Measurements from ENCODE around the gene TRAK1. TPM values are rescaled to one million over a fixed set of nuclear protein-coding genes. Genes with fewer than 3 reads are reported as not detected.

Gene TRAK1
- polyA plus RNA-seq, 1 donor (not counting 4 experiments of a cell fraction or from before 2014, with no cell fraction given) = 58.2 TPM

GRCh38 chr3:42084586-42084985, 6.6 kb upstream of the TRAK1 start:
- Histone ChIP-seq H3K9ac (ENCODE audit: control insufficient read depth, extremely low read depth, insufficient read depth, low read length) (no peak overlapping the region), H4K20me1 (ENCODE audit: control insufficient read depth, extremely low read depth, insufficient read depth, low read length) (no peaks in the 10 kb centered on the region), H3K36me3 (ENCODE audit: control insufficient read depth in 2 of 2, extremely low read depth in 1 of 2, insufficient read depth in 2 of 2, low read length in 2 of 2) (peaks cover 11 to 14% of the 10 kb centered on the region in 2 experiments), H3K79me2 (ENCODE audit: control insufficient read depth, insufficient read depth, low read length) (peaks cover 49% of the 10 kb centered on the region), H3K4me1 (ENCODE audit: control insufficient read depth, extremely low read depth, insufficient read depth, low read length) (peaks cover 26% of the 10 kb centered on the region), H3K4me3 (ENCODE audit: control insufficient read depth in 2 of 3, extremely low read depth in 1 of 3, insufficient read depth in 2 of 3, low read depth in 1 of 3, low read length in 3 of 3) (no peak overlapping the region), H3K4me2 (ENCODE audit: control insufficient read depth, extremely low read depth, insufficient read depth, low read depth, low read length) (no peak overlapping the region), H3K9me1 (ENCODE audit: control insufficient read depth, extremely low read depth, insufficient read depth, low read length) (no peaks in the 10 kb centered on the region), H3K27ac (ENCODE audit: control insufficient read depth, insufficient read depth, low read length) (no peak overlapping the region), H3K27me3 (ENCODE audit: control insufficient read depth, extremely low read depth, insufficient read depth, low read length) (no peaks in the 10 kb centered on the region), H3K9me3 (ENCODE audit: control insufficient read depth, low read depth, low read length) (no peaks in the 10 kb centered on the region), H2AFZ (ENCODE audit: control insufficient read depth, low read length) (no peak overlapping the region)
- dilution Hi-C loops (cut with MboI; ENCODE audit: extremely low pct_ligation_motif_present, low sequenced_read_pairs) = no loop called here
- no peak for DNase-seq (ENCODE audit: low read depth, low spot score)
- FAIRE-seq = no peak
- TF ChIP-seq CTCF (optimal IDR thresholded peaks at IDR 0.05 in 1 of 3, IDR thresholded peaks at IDR 0.05 in 1 of 3, conservative IDR thresholded peaks at IDR 0.05 in 1 of 3; ENCODE audit: extremely low read depth in 1 of 3, insufficient read depth in 2 of 3, low read length in 3 of 3) = no peak
- TF ChIP-seq EZH2 (IDR thresholded peaks at IDR 0.05; ENCODE audit: low read length) = no peak

GRCh38 chr3:42085641-42086376, 5.3 kb upstream of the TRAK1 start:
- TF ChIP-seq EZH2 (IDR thresholded peaks at IDR 0.05; ENCODE audit: low read length) (no peak), CTCF (optimal IDR thresholded peaks at IDR 0.05 in 1 of 3, IDR thresholded peaks at IDR 0.05 in 1 of 3, conservative IDR thresholded peaks at IDR 0.05 in 1 of 3; ENCODE audit: extremely low read depth in 1 of 3, insufficient read depth in 2 of 3, low read length in 3 of 3) (no peak)
- Histone ChIP-seq H3K27me3 (ENCODE audit: control insufficient read depth, extremely low read depth, insufficient read depth, low read length) (no peaks in the 10 kb centered on the region), H3K36me3 (ENCODE audit: control insufficient read depth in 2 of 2, extremely low read depth in 1 of 2, insufficient read depth in 2 of 2, low read length in 2 of 2) (peaks cover 11 to 19% of the 10 kb centered on the region in 2 experiments), H3K79me2 (ENCODE audit: control insufficient read depth, insufficient read depth, low read length) (peaks cover 47% of the 10 kb centered on the region), H3K9me3 (ENCODE audit: control insufficient read depth, low read depth, low read length) (no peaks in the 10 kb centered on the region), H3K9me1 (ENCODE audit: control insufficient read depth, extremely low read depth, insufficient read depth, low read length) (peaks cover 2% of the 10 kb centered on the region), H3K27ac (ENCODE audit: control insufficient read depth, insufficient read depth, low read length) (no peak overlapping the region), H3K4me2 (ENCODE audit: control insufficient read depth, extremely low read depth, insufficient read depth, low read depth, low read length) (no peak overlapping the region), H4K20me1 (ENCODE audit: control insufficient read depth, extremely low read depth, insufficient read depth, low read length) (no peaks in the 10 kb centered on the region), H3K4me3 (ENCODE audit: control insufficient read depth in 2 of 3, extremely low read depth in 1 of 3, insufficient read depth in 2 of 3, low read depth in 1 of 3, low read length in 3 of 3) (no peak overlapping the region), H3K4me1 (ENCODE audit: control insufficient read depth, extremely low read depth, insufficient read depth, low read length) (peaks cover 22% of the 10 kb centered on the region), H3K9ac (ENCODE audit: control insufficient read depth, extremely low read depth, insufficient read depth, low read length) (no peak overlapping the region), H2AFZ (ENCODE audit: control insufficient read depth, low read length) (no peak overlapping the region)
- FAIRE-seq (no peak), DNase-seq (ENCODE audit: low read depth, low spot score) (no peak)
- dilution Hi-C loops (cut with MboI; ENCODE audit: extremely low pct_ligation_motif_present, low sequenced_read_pairs) = no loop called here
